ENCODE data around the gene COLGALT1.
"Not testable (repeated sequence)": the region's sequence is repeated elsewhere in the genome, so short reads cannot be mapped to it uniquely, and the experiment has no call there.

GRCh38 chr19:17594296-17594695 lies 38.8 kb downstream of the COLGALT1 start:
- not testable (repeated sequence) for TF ChIP-seq POLR2AphosphoS5 (IDR thresholded peaks at IDR 0.05; ENCODE audit: low read depth, low read length); JUND (IDR thresholded peaks at IDR 0.05; ENCODE audit: low read length); POLR2A (IDR thresholded peaks at IDR 0.05; ENCODE audit: control extremely low read depth in 1 of 2, low read depth in 2 of 2, low read length in 2 of 2); EP300 (IDR thresholded peaks at IDR 0.05; ENCODE audit: borderline replicate concordance in 1 of 2, low read depth in 2 of 2, low read length in 2 of 2); RAD21 (IDR thresholded peaks at IDR 0.05 in 1 of 2, conservative IDR thresholded peaks at IDR 0.05 in 1 of 2; ENCODE audit: low read depth in 2 of 2, low read length in 2 of 2); EZH2 (IDR thresholded peaks at IDR 0.05; ENCODE audit: low read depth, low read length, severe bottlenecking); JUN (IDR thresholded peaks at IDR 0.05; ENCODE audit: low read depth, low read length)
- TF ChIP-seq, protein P1, sequence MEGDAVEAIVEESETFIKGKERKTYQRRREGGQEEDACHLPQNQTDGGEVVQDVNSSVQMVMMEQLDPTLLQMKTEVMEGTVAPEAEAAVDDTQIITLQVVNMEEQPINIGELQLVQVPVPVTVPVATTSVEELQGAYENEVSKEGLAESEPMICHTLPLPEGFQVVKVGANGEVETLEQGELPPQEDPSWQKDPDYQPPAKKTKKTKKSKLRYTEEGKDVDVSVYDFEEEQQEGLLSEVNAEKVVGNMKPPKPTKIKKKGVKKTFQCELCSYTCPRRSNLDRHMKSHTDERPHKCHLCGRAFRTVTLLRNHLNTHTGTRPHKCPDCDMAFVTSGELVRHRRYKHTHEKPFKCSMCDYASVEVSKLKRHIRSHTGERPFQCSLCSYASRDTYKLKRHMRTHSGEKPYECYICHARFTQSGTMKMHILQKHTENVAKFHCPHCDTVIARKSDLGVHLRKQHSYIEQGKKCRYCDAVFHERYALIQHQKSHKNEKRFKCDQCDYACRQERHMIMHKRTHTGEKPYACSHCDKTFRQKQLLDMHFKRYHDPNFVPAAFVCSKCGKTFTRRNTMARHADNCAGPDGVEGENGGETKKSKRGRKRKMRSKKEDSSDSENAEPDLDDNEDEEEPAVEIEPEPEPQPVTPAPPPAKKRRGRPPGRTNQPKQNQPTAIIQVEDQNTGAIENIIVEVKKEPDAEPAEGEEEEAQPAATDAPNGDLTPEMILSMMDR (IDR thresholded peaks at IDR 0.05; ENCODE audit: control extremely low read depth in 1 of 3, insufficient read depth in 1 of 3, low read depth in 1 of 3, low read length in 3 of 3) = not testable (repeated sequence)
